SU-DHL-6 (cell line): ENCODE measurements around the gene SCRN2.
A peak's percentile ranks its signal among the peaks of the same experiment; 100 is the strongest.

Experiments
- H2AFZ ChIP-seq: fragments of 200-600 bp; sonication (generic); 2 replicates; pipeline ENCODE4 v1.6.1; 2014; ENCODE audit warnings: low read depth, mild to moderate bottlenecking, moderate library complexity, mixed read lengths, antibody characterized with exemption, low read length; ENCODE audit not compliant: severe bottlenecking
- H3F3A ChIP-seq: fragments of 200-600 bp; shearing (Covaris generic); 2 replicates; pipeline ENCODE4 v1.6.0; 2016; ENCODE audit warnings: antibody characterized with exemption, mild to moderate bottlenecking; ENCODE audit not compliant: insufficient read depth
- H3K27ac ChIP-seq: fragments of 200-600 bp; sonication (generic); 2 replicates; pipeline ENCODE4 v1.5.1; 2016; ENCODE audit warnings: low read depth, mild to moderate bottlenecking, low read length, moderate library complexity, mixed read lengths
- H3K27me3 ChIP-seq: fragments of 200-600 bp; sonication (generic), shearing (Covaris generic); 2 replicates; pipeline ENCODE4 v1.6.0; 2014; ENCODE audit warnings: mild to moderate bottlenecking, low read length
- H3K36me3 ChIP-seq: fragments of 200-600 bp; sonication (generic); 2 replicates; pipeline ENCODE4 v1.6.1; 2014; ENCODE audit warnings: mild to moderate bottlenecking, low read length, mixed read lengths
- H3K4me2 ChIP-seq: fragments of 300-600, 200-600 bp; shearing (Covaris generic), sonication (generic); 2 replicates; pipeline ENCODE4 v1.6.0; 2014; ENCODE audit warnings: low read length, low read depth, mild to moderate bottlenecking; ENCODE audit not compliant: poor library complexity, severe bottlenecking
- H3K4me3 ChIP-seq: fragments of 200-600 bp; sonication (generic); 2 replicates; pipeline ENCODE4 v1.5.1; 2014; ENCODE audit warnings: antibody characterized with exemption, low read length, mild to moderate bottlenecking, mixed read lengths; ENCODE audit not compliant: insufficient read depth, poor library complexity, severe bottlenecking
- H3K79me2 ChIP-seq: fragments of 200-600 bp; sonication (generic); 2 replicates; pipeline ENCODE4 v1.6.1; 2014; ENCODE audit warnings: mild to moderate bottlenecking, low read length, moderate library complexity; ENCODE audit not compliant: insufficient read depth
- H3K9ac ChIP-seq: fragments of 200-600 bp; sonication (generic); 2 replicates; pipeline ENCODE4 v1.7.0; 2014; ENCODE audit warnings: mild to moderate bottlenecking, low read length
- H3K9me2 ChIP-seq: fragments of 200-600 bp; sonication (generic); replicated peaks from 2 replicates; pipeline ENCODE4 v1.6.1; 2014; ENCODE audit warnings: low read length; ENCODE audit not compliant: insufficient read depth
- H3K9me3 ChIP-seq: fragments of 200-600 bp; sonication (generic); 2 replicates; pipeline ENCODE4 v1.6.1; 2014; ENCODE audit warnings: low read length, mixed read lengths; ENCODE audit not compliant: insufficient read depth
- H4K20me1 ChIP-seq: fragments of 200-600 bp; sonication (generic); 2 replicates; pipeline ENCODE4 v1.6.1; 2014; ENCODE audit warnings: low read depth, mild to moderate bottlenecking, antibody characterized with exemption, low read length, moderate library complexity, mixed read lengths
- CTCF ChIP-seq: fragments of 200-600 bp; sonication (generic); IDR thresholded peaks from one replicate; pipeline ENCODE4 v1.5.1; 2017; ENCODE audit warnings: antibody characterized with exemption, mild to moderate bottlenecking, low read length, moderate library complexity; ENCODE audit not compliant: insufficient read depth, poor library complexity, severe bottlenecking
- EZH2phosphoT487 ChIP-seq: fragments of 200-600 bp; sonication (generic), shearing (Covaris generic); conservative IDR thresholded peaks from 2 replicates; pipeline ENCODE4 v1.6.1; 2018; ENCODE audit warnings: mild to moderate bottlenecking, antibody characterized with exemption, low read length, moderate library complexity, mixed read lengths

SCRN2 gene

GRCh38 chr17:47841488-47842291, 617 bp upstream of the SCRN2 start:
- H3F3A ChIP-seq, result no peaks in the 10 kb centered on the region
- peak overlapping the region; percentile 87 for H2AFZ ChIP-seq
- peak overlapping the region; percentile 69 for H3K4me3 ChIP-seq
- no peaks in the 10 kb centered on the region for H3K9me3 ChIP-seq
- no peaks in the 10 kb centered on the region for H3K27me3 ChIP-seq
- no peaks in the 10 kb centered on the region for H3K9me2 ChIP-seq
- no peaks in the 10 kb centered on the region for H4K20me1 ChIP-seq
- no peaks in the 10 kb centered on the region for H3K36me3 ChIP-seq
- TF ChIP-seq EZH2phosphoT487 (no peak), CTCF (no peak)
- peak overlapping the region; percentile 62 for H3K4me2 ChIP-seq
- H3K79me2 ChIP-seq, result no peaks in the 10 kb centered on the region
- peak overlapping the region; percentile 69 for H3K9ac ChIP-seq
- H3K27ac ChIP-seq, result no peak overlapping the region

GRCh38 chr17:47840001-47840741, 902 bp downstream of the SCRN2 start:
- H3K9me2 ChIP-seq, result no peaks in the 10 kb centered on the region
- H3K36me3 ChIP-seq, result no peaks in the 10 kb centered on the region
- H3K79me2 ChIP-seq, result no peaks in the 10 kb centered on the region
- H3K9ac ChIP-seq, result peak overlapping the region; percentile 69
- peak overlapping the region; percentile 87 for H2AFZ ChIP-seq
- peak overlapping the region; percentile 69 for H3K4me3 ChIP-seq
- H3K27me3 ChIP-seq, result no peaks in the 10 kb centered on the region
- no peaks in the 10 kb centered on the region for H3K9me3 ChIP-seq
- no peaks in the 10 kb centered on the region for H3F3A ChIP-seq
- H4K20me1 ChIP-seq, result no peaks in the 10 kb centered on the region
- TF ChIP-seq CTCF (no peak), EZH2phosphoT487 (no peak)
- peak overlapping the region; percentile 62 for H3K4me2 ChIP-seq
- no peak overlapping the region for H3K27ac ChIP-seq

GRCh38 chr17:47839071-47839470, 2.0 kb downstream of the SCRN2 start:
- Histone ChIP-seq H3K27ac (no peak overlapping the region), H3K4me3 (no peak overlapping the region), H3F3A (no peaks in the 10 kb centered on the region), H3K9me2 (no peaks in the 10 kb centered on the region), H3K9ac (no peak overlapping the region), H3K36me3 (no peaks in the 10 kb centered on the region), H3K79me2 (no peaks in the 10 kb centered on the region), H3K9me3 (no peaks in the 10 kb centered on the region), H4K20me1 (no peaks in the 10 kb centered on the region), H2AFZ (no peak overlapping the region), H3K27me3 (no peaks in the 10 kb centered on the region), H3K4me2 (no peak overlapping the region)
- no peak for TF ChIP-seq EZH2phosphoT487
- TF ChIP-seq CTCF, result no peak
